GM23338 (cell line): Measurements from ENCODE around the gene ANO4. TPM values are rescaled to one million over a fixed set of nuclear protein-coding genes. Genes with fewer than 3 reads are reported as not detected.

Experiments used
- ATAC-seq: fragments of 200-7000 bp; cut with Tn5 transposase; 3 replicates; pipeline ENCODE4 v1.9.1; 2020
- DNase-seq: peaks from one replicate; pipeline ENCODE4 v3.0.0-alpha.2; 2015; ENCODE audit warnings: low spot score
- H2AFZ ChIP-seq: fragments of 200-600 bp; sonication (generic); 2 replicates; pipeline ENCODE4 v1.8.0; 2016; ENCODE audit warnings: antibody characterized with exemption, mild to moderate bottlenecking, moderate library complexity
- H3F3A ChIP-seq: fragments of 200-600 bp; sonication (generic); replicated peaks from 2 replicates; pipeline ENCODE4 v1.8.0; 2017; ENCODE audit warnings: antibody characterized with exemption, mixed run types, low read depth
- H3K27ac ChIP-seq: fragments of 200-600 bp; sonication (generic); 2 replicates; pipeline ENCODE4 v1.6.1; 2016; ENCODE audit warnings: low read depth
- H3K27me3 ChIP-seq: fragments of 200-600 bp; sonication (generic); 2 replicates; pipeline ENCODE4 v1.8.0; 2016; ENCODE audit warnings: mild to moderate bottlenecking, mixed run types, moderate library complexity; ENCODE audit not compliant: insufficient read depth
- H3K36me3 ChIP-seq: fragments of 200-600 bp; sonication (generic); 2 replicates; pipeline ENCODE4 v1.8.0; 2016; ENCODE audit warnings: mild to moderate bottlenecking; ENCODE audit not compliant: insufficient read depth
- H3K4me1 ChIP-seq: fragments of 200-600 bp; sonication (generic); 2 replicates; pipeline ENCODE4 v1.8.0; 2016; ENCODE audit warnings: mild to moderate bottlenecking, moderate library complexity; ENCODE audit not compliant: insufficient read depth
- H3K4me2 ChIP-seq: fragments of 200-600 bp; sonication (generic); 2 replicates; pipeline ENCODE4 v1.7.1; 2017; ENCODE audit warnings: mixed run types
- H3K4me3 ChIP-seq: fragments of 200-600 bp; sonication (generic); 2 replicates; pipeline ENCODE4 v1.6.1; 2016; ENCODE audit warnings: mixed run types
- H3K79me2 ChIP-seq: fragments of 200-600 bp; sonication (generic); replicated peaks from 2 replicates; pipeline ENCODE4 v1.8.0; 2017; ENCODE audit warnings: mild to moderate bottlenecking; ENCODE audit not compliant: insufficient read depth
- H3K9me2 ChIP-seq: fragments of 200-600 bp; sonication (generic); 2 replicates; pipeline ENCODE4 v1.8.0; 2017; ENCODE audit not compliant: insufficient read depth
- H4K20me1 ChIP-seq: fragments of 200-600 bp; sonication (generic); replicated peaks from 2 replicates; pipeline ENCODE4 v1.8.0; 2017; ENCODE audit warnings: mild to moderate bottlenecking; ENCODE audit not compliant: insufficient read depth
- H3K27ac Mint-ChIP-seq: 2 replicates; pipeline ENCODE4 v1.8.0; 2020; ENCODE audit warnings: inconsistent platforms, mild to moderate bottlenecking, moderate library complexity, mixed read lengths
- H3K27me3 Mint-ChIP-seq: 3 replicates; pipeline ENCODE4 v1.8.0; 2022; ENCODE audit warnings: low read depth, mild to moderate bottlenecking, moderate library complexity, mixed read lengths, inconsistent platforms; ENCODE audit not compliant: insufficient read depth, poor library complexity
- H3K36me3 Mint-ChIP-seq: 3 replicates; pipeline ENCODE4 v1.8.0; 2021; ENCODE audit warnings: low read depth, mild to moderate bottlenecking, inconsistent platforms, moderate library complexity, mixed read lengths
- H3K4me1 Mint-ChIP-seq: 3 replicates; pipeline ENCODE4 v1.8.0; 2020; ENCODE audit warnings: mild to moderate bottlenecking, inconsistent platforms, mixed read lengths
- H3K4me3 Mint-ChIP-seq: 3 replicates; pipeline ENCODE4 v1.8.0; 2021; ENCODE audit warnings: moderate library complexity, mild to moderate bottlenecking, inconsistent platforms, mixed read lengths
- H3K9me3 Mint-ChIP-seq: 3 replicates; pipeline ENCODE4 v1.8.0; 2020; ENCODE audit warnings: moderate library complexity, mild to moderate bottlenecking, inconsistent platforms, mixed read lengths
- CREB1 ChIP-seq: fragments of 250-450 bp; sonication (Bioruptor Pico); IDR thresholded peaks from 2 replicates; pipeline ENCODE4 v1.5.0; 2020; ENCODE audit warnings: low read depth, mild to moderate bottlenecking, moderate library complexity
- EZH2 ChIP-seq: fragments of 200-600 bp; sonication (generic); IDR thresholded peaks from one replicate; pipeline ENCODE4 v1.8.0; 2017; ENCODE audit warnings: antibody characterized with exemption, mild to moderate bottlenecking, low read depth; ENCODE audit not compliant: unreplicated experiment
- EZH2phosphoT487 ChIP-seq: fragments of 200-600 bp; sonication (generic); IDR thresholded peaks from one replicate; pipeline ENCODE4 v1.8.1; 2018; ENCODE audit warnings: antibody characterized with exemption; ENCODE audit not compliant: unreplicated experiment
- JUNB ChIP-seq: IDR thresholded peaks from one replicate; pipeline ENCODE4 v1.6.1; 2016; ENCODE audit warnings: antibody characterized with exemption; ENCODE audit not compliant: unreplicated experiment
- NANOG ChIP-seq: IDR thresholded peaks from 2 replicates; pipeline ENCODE4 v1.6.1; 2016; ENCODE audit warnings: antibody characterized with exemption, borderline replicate concordance
- POLR2AphosphoS5 ChIP-seq: IDR thresholded peaks from 2 replicates; pipeline ENCODE4 v1.6.1; 2016; ENCODE audit warnings: antibody characterized with exemption, low read depth
- STAT1 ChIP-seq: IDR thresholded peaks from one replicate; pipeline ENCODE4 v1.6.1; 2016; ENCODE audit warnings: antibody characterized with exemption; ENCODE audit not compliant: unreplicated experiment
- ZNF114 ChIP-seq: fragments of 250-450 bp; sonication (Bioruptor Pico); IDR thresholded peaks from 2 replicates; pipeline ENCODE4 v1.5.0; 2020; ENCODE audit warnings: mild to moderate bottlenecking, moderate library complexity
- ZNF331 ChIP-seq: fragments of 250-450 bp; sonication (Bioruptor Pico); IDR thresholded peaks from 2 replicates; pipeline ENCODE4 v1.5.0; 2020; ENCODE audit warnings: low read depth, mild to moderate bottlenecking, moderate library complexity
- polyA plus RNA-seq: library from polyadenylated mRNA; unstranded; fragments of >200 nt; fragmentation: Nextera tagmentation; extraction: Ambion mirVana; gene quantifications from 2 replicates; pipeline ENCODE4 v1.2.1, GENCODE V29; 2016
- total RNA-seq: library from RNA; depleted of rRNA; stranded (reverse); fragments of >200 nt; shearing (Covaris generic); gene quantifications from 2 replicates; pipeline ENCODE4 v1.2.3, GENCODE V29; 2014
- TF ChIP-seq, protein P1 (sequence below): fragments of 250-450 bp; sonication (Bioruptor Pico); IDR thresholded peaks from 2 replicates; pipeline ENCODE4 v1.5.0; 2020; ENCODE audit warnings: mild to moderate bottlenecking, moderate library complexity
- TF ChIP-seq, protein P2 (sequence below): IDR thresholded peaks from 2 replicates; pipeline ENCODE4 v1.6.1; 2016; ENCODE audit warnings: antibody characterized with exemption
- TF ChIP-seq, protein P3 (sequence below): IDR thresholded peaks from one replicate; pipeline ENCODE4 v1.6.1; 2018; ENCODE audit warnings: antibody characterized with exemption; ENCODE audit not compliant: unreplicated experiment
- TF ChIP-seq, protein P4 (sequence below), 2 experiments: fragments of 200-600 bp in 1 of 2; sonication (generic) in 1 of 2; conservative IDR thresholded peaks; 2 replicates each; pipeline versions ENCODE4 v1.5.1 to v1.6.1; 2016 to 2017; ENCODE audit warnings: antibody characterized with exemption in 2 of 2, low read depth in 2 of 2, mild to moderate bottlenecking in 2 of 2, moderate library complexity in 1 of 2

The ANO4 gene
- total and polyA plus RNA-seq, 2 experiments from 2014 or later: 1.7 to 8.7 TPM

DNA sequence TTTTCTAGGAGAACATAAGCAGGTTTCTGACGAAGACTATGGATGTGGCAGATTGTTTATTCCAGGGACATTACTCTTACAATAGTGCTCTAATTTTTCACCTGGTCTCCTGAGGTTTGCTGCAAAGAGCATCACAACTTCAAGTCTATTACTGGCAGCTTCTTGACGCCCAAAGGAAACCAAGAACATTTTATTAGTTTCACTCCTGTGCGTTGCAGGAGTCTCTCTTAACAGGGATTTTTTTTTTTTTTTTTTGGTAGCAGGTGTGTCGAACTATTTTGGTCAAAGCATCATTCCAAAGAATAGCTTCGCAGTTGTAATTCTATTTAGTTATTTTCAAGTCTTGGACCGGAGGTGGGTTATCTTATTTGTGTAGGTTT, 1.2 kb downstream of the ANO4 start:
- H3K4me1 Mint-ChIP-seq: peaks cover 50% of the 10 kb centered on the region
- Histone ChIP-seq H2AFZ (no peak overlapping the region), H3K4me1 (peaks cover 51% of the 10 kb centered on the region), H3K36me3 (no peaks in the 10 kb centered on the region), H3K27ac (no peak overlapping the region), H3K4me2 (peak overlapping the region; percentile 73), H3K27me3 (no peaks in the 10 kb centered on the region), H3K4me3 (no peak overlapping the region), H4K20me1 (no peaks in the 10 kb centered on the region), H3K79me2 (no peaks in the 10 kb centered on the region), H3F3A (no peaks in the 10 kb centered on the region), H3K9me2 (no peaks in the 10 kb centered on the region)
- H3K36me3 Mint-ChIP-seq: no peaks in the 10 kb centered on the region
- ATAC-seq (no peak), DNase-seq (no peak)
- H3K27me3 Mint-ChIP-seq: peaks cover 13% of the 10 kb centered on the region
- no peaks in the 10 kb centered on the region for H3K9me3 Mint-ChIP-seq
- H3K27ac Mint-ChIP-seq: no peak overlapping the region
- no peak overlapping the region for H3K4me3 Mint-ChIP-seq
- no peak for TF ChIP-seq ZNF331 (CRISPR knock-in tag)
- TF ChIP-seq, protein P1, sequence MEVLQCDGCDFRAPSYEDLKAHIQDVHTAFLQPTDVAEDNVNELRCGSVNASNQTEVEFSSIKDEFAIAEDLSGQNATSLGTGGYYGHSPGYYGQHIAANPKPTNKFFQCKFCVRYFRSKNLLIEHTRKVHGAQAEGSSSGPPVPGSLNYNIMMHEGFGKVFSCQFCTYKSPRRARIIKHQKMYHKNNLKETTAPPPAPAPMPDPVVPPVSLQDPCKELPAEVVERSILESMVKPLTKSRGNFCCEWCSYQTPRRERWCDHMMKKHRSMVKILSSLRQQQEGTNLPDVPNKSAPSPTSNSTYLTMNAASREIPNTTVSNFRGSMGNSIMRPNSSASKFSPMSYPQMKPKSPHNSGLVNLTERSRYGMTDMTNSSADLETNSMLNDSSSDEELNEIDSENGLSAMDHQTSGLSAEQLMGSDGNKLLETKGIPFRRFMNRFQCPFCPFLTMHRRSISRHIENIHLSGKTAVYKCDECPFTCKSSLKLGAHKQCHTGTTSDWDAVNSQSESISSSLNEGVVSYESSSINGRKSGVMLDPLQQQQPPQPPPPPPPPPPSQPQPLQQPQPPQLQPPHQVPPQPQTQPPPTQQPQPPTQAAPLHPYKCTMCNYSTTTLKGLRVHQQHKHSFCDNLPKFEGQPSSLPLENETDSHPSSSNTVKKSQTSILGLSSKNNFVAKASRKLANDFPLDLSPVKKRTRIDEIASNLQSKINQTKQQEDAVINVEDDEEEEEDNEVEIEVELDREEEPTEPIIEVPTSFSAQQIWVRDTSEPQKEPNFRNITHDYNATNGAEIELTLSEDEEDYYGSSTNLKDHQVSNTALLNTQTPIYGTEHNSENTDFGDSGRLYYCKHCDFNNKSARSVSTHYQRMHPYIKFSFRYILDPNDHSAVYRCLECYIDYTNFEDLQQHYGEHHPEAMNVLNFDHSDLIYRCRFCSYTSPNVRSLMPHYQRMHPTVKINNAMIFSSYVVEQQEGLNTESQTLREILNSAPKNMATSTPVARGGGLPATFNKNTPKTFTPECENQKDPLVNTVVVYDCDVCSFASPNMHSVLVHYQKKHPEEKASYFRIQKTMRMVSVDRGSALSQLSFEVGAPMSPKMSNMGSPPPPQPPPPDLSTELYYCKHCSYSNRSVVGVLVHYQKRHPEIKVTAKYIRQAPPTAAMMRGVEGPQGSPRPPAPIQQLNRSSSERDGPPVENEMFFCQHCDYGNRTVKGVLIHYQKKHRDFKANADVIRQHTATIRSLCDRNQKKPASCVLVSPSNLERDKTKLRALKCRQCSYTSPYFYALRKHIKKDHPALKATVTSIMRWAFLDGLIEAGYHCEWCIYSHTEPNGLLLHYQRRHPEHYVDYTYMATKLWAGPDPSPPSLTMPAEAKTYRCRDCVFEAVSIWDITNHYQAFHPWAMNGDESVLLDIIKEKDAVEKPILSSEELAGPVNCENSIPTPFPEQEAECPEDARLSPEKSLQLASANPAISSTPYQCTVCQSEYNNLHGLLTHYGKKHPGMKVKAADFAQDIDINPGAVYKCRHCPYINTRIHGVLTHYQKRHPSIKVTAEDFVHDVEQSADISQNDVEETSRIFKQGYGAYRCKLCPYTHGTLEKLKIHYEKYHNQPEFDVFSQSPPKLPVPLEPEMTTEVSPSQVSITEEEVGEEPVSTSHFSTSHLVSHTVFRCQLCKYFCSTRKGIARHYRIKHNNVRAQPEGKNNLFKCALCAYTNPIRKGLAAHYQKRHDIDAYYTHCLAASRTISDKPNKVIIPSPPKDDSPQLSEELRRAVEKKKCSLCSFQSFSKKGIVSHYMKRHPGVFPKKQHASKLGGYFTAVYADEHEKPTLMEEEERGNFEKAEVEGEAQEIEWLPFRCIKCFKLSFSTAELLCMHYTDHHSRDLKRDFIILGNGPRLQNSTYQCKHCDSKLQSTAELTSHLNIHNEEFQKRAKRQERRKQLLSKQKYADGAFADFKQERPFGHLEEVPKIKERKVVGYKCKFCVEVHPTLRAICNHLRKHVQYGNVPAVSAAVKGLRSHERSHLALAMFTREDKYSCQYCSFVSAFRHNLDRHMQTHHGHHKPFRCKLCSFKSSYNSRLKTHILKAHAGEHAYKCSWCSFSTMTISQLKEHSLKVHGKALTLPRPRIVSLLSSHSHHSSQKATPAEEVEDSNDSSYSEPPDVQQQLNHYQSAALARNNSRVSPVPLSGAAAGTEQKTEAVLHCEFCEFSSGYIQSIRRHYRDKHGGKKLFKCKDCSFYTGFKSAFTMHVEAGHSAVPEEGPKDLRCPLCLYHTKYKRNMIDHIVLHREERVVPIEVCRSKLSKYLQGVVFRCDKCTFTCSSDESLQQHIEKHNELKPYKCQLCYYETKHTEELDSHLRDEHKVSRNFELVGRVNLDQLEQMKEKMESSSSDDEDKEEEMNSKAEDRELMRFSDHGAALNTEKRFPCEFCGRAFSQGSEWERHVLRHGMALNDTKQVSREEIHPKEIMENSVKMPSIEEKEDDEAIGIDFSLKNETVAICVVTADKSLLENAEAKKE (CRISPR knock-in tag): no peak
- TF ChIP-seq, protein P2, sequence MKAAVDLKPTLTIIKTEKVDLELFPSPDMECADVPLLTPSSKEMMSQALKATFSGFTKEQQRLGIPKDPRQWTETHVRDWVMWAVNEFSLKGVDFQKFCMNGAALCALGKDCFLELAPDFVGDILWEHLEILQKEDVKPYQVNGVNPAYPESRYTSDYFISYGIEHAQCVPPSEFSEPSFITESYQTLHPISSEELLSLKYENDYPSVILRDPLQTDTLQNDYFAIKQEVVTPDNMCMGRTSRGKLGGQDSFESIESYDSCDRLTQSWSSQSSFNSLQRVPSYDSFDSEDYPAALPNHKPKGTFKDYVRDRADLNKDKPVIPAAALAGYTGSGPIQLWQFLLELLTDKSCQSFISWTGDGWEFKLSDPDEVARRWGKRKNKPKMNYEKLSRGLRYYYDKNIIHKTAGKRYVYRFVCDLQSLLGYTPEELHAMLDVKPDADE: no peak
- TF ChIP-seq, protein P3, sequence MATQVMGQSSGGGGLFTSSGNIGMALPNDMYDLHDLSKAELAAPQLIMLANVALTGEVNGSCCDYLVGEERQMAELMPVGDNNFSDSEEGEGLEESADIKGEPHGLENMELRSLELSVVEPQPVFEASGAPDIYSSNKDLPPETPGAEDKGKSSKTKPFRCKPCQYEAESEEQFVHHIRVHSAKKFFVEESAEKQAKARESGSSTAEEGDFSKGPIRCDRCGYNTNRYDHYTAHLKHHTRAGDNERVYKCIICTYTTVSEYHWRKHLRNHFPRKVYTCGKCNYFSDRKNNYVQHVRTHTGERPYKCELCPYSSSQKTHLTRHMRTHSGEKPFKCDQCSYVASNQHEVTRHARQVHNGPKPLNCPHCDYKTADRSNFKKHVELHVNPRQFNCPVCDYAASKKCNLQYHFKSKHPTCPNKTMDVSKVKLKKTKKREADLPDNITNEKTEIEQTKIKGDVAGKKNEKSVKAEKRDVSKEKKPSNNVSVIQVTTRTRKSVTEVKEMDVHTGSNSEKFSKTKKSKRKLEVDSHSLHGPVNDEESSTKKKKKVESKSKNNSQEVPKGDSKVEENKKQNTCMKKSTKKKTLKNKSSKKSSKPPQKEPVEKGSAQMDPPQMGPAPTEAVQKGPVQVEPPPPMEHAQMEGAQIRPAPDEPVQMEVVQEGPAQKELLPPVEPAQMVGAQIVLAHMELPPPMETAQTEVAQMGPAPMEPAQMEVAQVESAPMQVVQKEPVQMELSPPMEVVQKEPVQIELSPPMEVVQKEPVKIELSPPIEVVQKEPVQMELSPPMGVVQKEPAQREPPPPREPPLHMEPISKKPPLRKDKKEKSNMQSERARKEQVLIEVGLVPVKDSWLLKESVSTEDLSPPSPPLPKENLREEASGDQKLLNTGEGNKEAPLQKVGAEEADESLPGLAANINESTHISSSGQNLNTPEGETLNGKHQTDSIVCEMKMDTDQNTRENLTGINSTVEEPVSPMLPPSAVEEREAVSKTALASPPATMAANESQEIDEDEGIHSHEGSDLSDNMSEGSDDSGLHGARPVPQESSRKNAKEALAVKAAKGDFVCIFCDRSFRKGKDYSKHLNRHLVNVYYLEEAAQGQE: no peak
- no peak for TF ChIP-seq ZNF114 (CRISPR knock-in tag)
- no peak for TF ChIP-seq CREB1
- no peak for TF ChIP-seq JUNB
- TF ChIP-seq STAT1: no peak
- no peak for TF ChIP-seq POLR2AphosphoS5
- TF ChIP-seq NANOG: no peak
- TF ChIP-seq EZH2: no peak
- TF ChIP-seq, protein P4, sequence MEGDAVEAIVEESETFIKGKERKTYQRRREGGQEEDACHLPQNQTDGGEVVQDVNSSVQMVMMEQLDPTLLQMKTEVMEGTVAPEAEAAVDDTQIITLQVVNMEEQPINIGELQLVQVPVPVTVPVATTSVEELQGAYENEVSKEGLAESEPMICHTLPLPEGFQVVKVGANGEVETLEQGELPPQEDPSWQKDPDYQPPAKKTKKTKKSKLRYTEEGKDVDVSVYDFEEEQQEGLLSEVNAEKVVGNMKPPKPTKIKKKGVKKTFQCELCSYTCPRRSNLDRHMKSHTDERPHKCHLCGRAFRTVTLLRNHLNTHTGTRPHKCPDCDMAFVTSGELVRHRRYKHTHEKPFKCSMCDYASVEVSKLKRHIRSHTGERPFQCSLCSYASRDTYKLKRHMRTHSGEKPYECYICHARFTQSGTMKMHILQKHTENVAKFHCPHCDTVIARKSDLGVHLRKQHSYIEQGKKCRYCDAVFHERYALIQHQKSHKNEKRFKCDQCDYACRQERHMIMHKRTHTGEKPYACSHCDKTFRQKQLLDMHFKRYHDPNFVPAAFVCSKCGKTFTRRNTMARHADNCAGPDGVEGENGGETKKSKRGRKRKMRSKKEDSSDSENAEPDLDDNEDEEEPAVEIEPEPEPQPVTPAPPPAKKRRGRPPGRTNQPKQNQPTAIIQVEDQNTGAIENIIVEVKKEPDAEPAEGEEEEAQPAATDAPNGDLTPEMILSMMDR (conservative IDR thresholded peaks at IDR 0.05; ENCODE audit: low read depth in 2 of 2): no peak
- no peak for TF ChIP-seq EZH2phosphoT487
